NCI-H2196 (cell line): ENCODE measurements around the gene SNX24.

ENCODE experiments used
- DNase-seq: peaks from one replicate; lab custom pipeline; 2025; ENCODE audit not compliant: unreplicated experiment; lab: John Stamatoyannopoulos, UW

The SNX24 gene

DNA sequence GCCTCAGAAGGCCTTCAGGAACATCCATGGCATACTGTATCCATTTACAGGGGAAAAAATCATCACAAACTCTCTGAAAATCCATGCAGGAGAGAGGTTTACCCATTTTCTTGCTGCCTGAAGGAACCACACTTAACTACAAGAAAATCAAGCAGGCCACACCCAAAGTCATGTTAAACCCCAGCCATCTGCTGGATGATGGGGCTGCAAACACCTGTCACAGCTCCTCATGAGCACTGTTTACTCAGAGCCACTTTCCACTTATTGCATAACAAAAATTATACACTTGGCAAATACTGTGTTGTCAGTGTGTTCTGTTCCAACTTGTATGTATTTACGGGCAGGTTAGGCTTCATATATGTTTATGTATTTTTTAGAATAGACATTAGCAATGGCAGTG is 155.3 kb downstream of the SNX24 start:
- peak; percentile 15 for DNase-seq

DNA sequence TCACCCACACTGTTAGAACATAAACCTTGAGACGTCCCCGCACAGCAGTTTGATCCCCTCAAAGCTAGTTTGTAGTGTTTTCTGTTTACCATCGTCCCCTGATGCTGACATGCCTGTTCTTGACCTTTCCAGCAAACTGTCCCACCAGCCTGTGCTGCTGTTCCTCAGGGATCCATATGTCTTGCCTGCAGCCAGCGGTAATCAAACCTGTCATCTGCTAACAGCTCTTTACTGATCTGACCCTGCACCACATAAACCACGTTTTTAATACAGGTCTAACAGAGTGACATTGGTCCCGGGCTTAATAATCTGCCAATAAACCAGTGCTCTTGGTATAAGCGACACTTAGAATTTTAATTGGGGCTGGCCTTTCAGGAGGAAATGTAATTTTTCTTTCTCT is 156.4 kb downstream of the SNX24 start:
- DNase-seq = no peak

DNA sequence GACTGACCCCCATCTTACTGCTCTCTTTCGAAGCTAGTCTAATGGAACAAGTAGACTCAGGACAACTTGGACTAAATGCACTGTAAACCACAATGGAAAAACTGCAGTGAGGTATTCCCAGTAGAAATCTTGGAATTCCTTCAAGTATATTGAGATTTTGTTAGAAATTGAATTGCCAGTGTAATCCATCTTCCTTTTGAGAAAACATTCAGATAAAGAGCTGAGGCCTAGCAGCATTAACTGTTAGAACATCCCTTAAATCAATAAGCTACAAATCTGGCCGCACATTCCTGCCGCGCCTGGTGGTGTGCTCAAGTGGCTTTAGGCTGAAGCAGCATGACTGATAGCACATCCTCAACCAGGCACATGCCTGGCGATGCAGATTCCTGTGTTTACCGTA is 161.8 kb downstream of the SNX24 start:
- no peak for DNase-seq

DNA sequence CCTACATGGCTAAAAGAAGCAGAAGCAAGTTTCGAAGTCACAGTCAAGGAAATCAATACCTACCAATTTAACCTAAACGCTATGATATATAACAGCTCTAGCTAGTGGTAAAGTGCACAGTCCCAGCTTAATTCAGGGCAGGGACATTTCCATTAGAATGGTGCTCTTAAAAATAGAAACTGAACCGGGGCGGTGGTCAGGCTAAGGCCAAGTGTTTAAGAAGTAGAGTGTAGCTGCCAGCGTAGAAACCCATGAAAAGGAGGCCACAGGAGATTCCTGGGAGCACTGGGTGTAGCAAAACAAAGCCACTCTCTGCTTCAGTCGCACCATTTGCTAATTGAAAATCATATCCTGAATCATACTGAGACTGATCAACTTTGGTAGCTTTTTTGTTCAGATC is 162.3 kb downstream of the SNX24 start:
- no peak for DNase-seq

DNA sequence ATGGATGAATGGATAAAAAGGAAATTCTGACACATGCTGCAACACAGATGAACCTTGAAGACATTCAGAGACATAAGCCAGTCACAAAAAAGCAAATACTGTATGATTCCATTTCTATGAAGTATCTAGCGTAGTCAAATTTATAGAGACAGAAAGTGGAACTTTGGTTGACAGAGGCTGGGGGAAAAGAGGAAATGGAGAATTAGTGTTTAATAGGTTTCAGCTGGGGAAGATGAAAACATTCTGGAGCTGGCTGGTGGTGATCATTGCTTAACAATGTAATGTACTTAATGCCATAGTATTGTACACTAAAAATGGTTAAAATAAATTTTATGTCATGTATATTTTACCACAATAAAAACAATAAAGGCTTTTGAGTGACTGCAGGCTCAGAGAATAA is 166.9 kb downstream of the SNX24 start:
- no peak for DNase-seq

DNA sequence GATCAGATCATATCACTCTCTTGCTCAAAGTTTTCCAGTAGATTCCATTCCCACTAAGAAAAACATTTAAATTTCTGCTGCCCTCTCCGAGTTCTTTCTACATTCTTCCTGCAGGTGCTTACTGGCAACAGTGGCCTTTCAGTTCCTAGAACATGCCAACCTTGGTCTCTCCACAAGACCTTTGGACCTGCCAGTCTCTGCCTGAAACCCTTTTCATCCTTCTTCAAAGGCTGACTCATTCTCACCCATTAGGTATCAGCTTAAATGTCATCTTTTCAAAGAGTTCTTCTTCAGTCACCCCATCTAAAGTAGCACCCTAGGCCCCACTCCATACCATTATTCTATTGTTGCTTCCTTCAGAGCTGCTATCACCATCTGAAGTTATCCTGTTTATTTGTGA is 169.3 kb downstream of the SNX24 start:
- DNase-seq = no peak

DNA sequence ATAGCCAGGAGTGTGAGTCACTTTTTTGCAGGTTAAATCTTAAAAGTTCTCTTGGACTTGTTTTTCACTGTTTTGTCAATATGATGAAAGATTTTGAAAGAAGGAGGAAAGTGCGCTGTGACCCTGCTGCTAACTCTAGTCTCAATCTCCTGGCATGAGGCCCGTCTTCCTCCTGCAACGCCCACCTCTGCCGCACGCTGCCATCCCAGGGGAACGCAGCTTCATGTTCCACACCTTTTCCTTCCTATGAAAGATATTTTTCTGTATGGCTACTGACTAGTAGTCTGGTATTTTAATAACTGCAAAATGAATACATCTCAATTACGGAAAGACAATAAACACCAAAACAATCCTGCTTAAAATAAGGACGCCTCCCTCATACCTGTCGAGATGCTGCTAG is 182.8 kb downstream of the SNX24 start:
- no peak for DNase-seq

DNA sequence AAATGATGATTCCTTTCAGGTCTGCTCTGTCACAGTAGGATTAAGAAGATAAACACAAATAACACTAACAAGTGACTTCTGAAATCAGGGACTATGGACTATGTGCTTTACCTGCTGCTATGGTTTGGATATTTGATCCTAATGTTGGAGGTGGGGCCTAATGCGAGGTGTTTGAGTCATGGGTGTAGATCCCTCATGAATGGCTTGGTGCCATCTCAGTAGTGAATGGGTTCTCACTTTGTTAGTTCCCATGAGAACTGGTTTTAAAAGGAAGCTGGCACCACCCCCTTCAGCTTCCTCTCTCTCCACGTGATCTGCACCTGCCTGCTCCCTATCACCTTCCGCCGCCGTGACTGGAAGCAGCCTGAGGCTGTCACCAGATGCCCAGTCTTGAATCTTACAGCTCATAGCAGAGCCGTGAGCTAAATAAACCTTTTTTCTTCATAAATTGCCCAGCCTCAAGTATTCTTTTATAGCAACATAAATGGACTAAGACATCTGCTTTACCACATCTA is 187.8 kb downstream of the SNX24 start:
- DNase-seq = peak; percentile 4

DNA sequence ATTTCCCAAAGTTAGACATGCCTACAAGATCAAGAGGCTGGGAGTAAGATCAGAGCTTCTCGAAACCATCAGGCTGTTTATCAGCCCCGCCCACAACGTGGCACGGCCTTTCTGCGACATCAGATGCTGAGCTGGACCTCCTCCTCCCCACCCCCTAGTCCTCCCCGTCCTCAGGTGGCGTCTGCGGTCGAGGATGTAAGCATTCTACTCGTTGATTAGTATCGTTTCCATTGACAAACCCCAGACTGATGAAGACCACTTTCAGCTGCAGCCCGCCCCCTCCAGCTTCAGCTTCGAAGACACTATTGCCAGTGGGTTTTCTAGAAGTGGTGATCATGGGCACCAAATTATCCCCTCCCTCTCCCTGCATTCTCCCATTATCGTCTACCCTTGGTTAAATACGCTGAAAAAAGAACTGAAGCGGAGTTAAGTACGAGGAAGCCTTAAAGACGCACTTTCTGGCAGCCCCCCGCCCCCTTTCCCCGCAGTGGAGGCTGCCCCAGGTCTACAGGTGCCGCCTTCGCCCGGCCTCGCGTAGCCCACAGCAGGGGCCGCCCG is 190.0 kb downstream of the SNX24 start:
- peak; percentile 69 for DNase-seq

DNA sequence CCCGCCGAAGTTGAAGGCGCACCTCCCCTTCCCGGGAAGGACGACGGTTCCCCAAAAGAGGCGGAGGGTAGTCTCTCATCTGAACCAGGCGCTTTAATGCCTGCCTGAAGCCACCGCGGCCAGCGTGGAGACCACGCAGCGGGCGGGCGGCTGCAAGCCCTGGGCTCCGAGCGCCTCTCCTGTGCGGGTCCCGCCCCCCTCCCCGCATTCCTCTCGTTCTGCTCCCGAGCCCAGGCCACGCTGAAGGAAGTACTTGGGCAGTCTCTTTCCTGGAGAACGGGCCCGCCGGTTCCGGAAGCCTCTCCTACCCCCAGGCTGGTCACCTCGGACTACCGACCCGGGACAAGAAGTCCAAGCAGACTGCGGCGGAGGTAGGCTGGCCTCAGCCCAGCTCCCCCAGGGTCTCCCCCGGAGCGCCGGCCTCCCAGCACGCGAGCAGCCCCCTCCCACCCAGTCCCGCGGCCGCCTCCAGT is 190.5 kb downstream of the SNX24 start:
- DNase-seq = peak; percentile 19

DNA sequence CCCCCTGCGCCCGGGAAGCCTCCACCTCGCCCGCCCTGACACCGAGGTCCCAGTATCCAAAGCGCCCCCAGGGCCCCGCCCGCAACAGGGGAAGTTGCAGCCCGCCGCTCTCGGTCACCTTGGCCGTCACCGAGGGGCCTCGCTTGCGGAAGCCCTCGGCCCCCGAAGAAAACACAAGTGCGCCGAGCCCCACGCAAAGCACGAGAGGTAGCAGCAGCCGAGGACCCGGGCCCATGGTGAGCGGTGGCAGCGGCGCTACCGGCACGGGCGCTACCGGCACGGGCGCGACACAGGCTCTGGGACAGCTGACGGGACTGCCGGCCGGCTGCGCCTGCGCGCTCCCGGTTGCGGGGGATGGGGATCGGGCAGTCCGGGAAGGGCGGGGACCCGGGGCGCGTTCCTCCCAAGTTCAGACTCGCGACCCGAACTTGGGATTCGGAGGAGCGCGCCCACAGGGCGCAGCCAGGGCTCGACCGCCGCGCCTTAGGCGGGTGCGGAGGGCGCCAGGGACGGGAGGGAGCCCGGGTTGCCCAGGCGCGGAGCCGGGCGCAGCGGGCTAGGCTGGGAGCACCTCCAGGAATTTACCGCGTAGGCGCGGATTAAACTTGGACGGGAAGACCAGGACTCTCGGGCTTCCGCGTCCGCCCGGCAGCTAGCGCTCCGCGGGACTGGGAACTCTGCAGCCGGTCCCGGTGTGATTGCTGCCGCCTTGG is 191.1 kb downstream of the SNX24 start, which contains the start of gene PPIC:
Gene PPIC (minus strand): TSS at position 335 of the 713 bp plus-strand sequence. CDS start 100 bp downstream, at position 235.
- DNase-seq = peak; percentile 68

DNA sequence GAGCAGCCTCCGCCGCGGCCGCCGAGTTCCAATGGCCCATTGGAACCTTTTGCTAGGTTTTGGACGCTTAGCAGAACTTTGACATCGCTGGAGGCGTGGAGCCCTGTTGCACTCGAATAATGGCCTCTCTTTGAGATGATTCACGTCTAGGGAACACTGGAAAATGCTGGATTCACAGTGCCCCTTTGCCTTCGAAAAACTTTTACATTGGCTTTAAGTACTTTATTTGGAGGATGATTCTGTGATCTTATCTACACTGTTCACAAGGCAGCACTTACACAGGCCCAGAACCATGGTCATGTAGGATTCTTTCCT is 191.6 kb downstream of the SNX24 start:
- DNase-seq = no peak

DNA sequence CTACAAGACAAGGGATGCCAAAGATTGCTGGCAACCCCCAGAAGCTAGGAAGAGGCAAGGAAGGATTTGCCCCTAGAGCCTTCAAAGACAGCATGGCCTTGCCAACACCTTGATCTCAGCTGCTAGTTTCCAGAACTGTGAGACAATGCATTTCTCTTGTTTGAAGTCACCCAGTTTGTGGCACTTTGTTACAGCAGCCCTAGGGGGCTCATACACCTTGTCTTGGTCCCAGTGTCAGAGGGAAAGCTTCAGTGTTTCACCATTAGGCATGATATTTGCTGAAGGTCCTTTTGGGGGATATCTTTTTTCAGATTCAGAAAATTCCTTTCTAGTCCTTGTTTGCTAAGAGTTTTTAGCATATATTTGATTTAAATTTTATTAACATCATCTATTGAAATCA is 194.3 kb downstream of the SNX24 start:
- no peak for DNase-seq

DNA sequence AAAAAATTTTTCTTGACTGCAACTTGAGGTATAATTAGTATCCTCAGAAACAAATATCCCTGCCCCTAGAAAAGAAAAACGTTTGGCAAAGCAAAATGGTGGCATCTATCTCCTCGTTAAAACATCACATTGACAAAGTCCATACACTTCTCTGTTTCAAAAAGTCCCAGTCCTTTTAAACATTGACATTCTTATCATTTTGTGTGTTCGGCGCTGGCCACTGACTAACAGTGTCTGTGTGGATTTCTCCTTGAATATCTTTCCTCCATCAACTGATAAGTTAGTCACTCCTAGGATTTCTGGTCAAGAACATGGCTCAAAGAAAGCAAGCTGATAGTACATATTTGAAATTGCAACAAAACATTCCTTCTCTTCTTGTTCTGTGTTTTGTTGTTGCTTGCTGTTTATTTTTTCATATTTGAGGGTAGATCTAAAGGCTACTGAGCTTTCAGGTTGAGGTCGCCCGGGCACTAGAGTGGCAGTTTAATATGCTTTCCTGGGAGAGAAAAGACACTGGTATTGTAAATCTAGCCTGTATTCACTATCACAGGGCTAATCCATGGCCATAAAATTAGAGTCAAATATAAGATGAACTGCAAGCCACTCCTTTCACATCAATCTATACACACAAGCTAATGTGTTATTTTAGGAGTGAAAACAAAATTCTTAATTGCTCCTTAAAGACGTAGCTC is 199.7 kb downstream of the SNX24 start:
- no peak for DNase-seq

DNA sequence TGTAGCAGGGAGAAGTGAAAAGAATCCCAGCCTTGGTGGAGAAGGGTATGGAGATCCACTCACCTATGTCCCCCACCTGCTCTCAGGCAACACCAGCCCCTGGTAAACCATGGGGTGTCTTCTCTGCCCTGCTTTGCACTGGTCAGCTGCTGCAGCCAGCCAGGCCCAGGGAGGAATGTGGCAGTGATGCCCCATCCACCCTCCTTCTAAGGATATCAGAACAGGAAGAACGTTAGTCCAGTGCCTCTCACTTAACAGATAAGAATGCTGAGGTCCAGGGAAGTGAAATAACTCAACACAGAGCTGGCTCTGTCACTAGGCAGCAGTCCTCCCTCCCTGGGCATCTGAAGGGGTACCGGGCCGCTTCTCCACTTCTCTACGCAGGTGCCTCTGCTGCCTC is 200.8 kb downstream of the SNX24 start:
- no peak for DNase-seq

DNA sequence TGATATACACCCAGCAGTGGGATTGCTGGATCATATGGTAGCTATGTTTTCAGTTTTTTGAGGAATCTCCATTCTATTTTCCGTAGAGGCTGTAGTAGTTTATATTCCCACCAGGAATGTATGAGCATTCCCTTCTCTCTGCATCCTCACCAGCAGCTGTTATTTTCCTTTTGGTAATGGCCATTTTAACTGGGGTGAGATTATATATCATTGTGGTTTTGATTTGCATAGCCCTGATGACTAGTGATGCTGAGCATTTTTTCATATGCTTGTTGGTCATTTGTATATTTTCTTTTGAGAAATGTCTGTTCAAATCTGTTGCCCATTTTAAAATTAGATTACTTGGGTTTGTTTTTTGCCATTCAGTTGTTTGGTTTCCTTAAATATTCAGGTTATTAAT is 202.3 kb downstream of the SNX24 start:
- DNase-seq = no peak

DNA sequence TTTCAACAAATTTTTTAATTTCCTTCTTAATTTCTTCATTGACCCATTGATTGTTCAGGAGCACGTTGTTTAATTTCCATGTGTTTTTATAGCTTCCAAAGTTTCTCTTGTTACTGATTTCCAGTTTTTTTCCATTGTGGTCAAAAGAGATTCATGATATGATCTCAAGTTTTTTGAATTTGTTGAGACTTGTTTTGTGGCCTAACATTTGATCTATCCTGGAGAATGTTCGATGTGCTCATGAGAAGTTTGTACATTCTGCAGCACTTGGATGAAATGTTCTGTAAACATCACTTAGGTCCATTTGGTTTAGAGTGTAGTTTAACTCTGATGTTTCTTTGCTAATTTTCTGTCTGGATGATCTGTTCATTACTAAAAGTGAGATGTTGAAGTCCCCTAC is 205.8 kb downstream of the SNX24 start:
- DNase-seq = no peak
